Mucosa of stomach (tissue), 1 donor: ENCODE results near the gene KRI1.

Experiments
- H3K27me3 ChIP-seq: one replicate; pipeline ENCODE4 v1.7.0; 2013; ENCODE audit warnings: mild to moderate bottlenecking, low read length; ENCODE audit not compliant: control insufficient read depth, insufficient read depth
- H3K36me3 ChIP-seq: one replicate; pipeline ENCODE4 v1.7.0; 2013; ENCODE audit warnings: low read length; ENCODE audit not compliant: control insufficient read depth, insufficient read depth
- H3K4me1 ChIP-seq: one replicate; pipeline ENCODE4 v1.7.0; 2013; ENCODE audit warnings: mild to moderate bottlenecking, low read length; ENCODE audit not compliant: control insufficient read depth, insufficient read depth
- H3K4me3 ChIP-seq: one replicate; pipeline ENCODE4 v1.7.0; 2013; ENCODE audit warnings: low read length
- H3K9ac ChIP-seq: one replicate; pipeline ENCODE4 v1.7.0; 2013; ENCODE audit warnings: mild to moderate bottlenecking, low read length, moderate library complexity
- H3K9me3 ChIP-seq: one replicate; pipeline ENCODE4 v1.7.0; 2013; ENCODE audit warnings: mild to moderate bottlenecking, low read length, moderate library complexity; ENCODE audit not compliant: control insufficient read depth
- donor health status: Pancreatic carcinoma.

KRI1 gene

DNA sequence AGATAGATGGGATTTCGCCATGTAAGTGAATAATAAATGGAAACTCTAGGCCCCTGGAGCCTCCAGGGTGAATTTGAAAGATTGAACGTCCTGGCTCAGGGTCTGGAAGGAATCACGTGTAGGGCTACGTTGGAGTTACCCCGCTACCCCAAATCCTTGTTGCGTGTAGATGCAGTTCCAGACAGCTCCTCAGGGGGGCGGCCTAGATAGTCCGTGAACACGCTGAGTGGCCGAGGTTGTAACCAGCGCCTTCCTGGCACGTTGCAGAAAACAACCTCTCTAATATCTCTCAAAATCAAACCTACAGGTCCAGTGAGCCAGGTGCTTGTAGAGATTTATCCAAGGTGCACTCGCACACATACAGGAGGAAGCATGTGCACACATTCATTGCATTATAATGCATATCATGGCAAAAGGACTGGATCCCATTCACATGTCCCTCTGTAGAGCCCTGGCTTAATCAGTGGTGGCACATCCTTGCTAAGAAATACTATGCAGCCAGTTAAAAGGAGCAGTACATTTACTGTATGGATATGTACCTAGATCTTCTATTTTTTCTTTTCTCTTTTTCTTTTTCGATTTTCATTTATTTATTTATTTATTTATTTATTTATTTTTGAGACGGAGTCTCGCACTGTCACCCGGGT, 60.1 kb downstream of the KRI1 start:
- H3K9me3 ChIP-seq: no peaks in the 10 kb centered on the region
- H3K4me1 ChIP-seq: peaks cover 19% of the 10 kb centered on the region
- H3K4me3 ChIP-seq: no peak overlapping the region
- peaks cover 7% of the 10 kb centered on the region for H3K27me3 ChIP-seq
- H3K9ac ChIP-seq: no peak overlapping the region
- no peaks in the 10 kb centered on the region for H3K36me3 ChIP-seq
